NCI-H460 (cell line): ENCODE data around the gene SETD2. TPM values are rescaled to one million over a fixed set of nuclear protein-coding genes. Genes with fewer than 3 reads are reported as not detected.
"Not testable (repeated sequence)": the region's sequence is repeated elsewhere in the genome, so short reads cannot be mapped to it uniquely, and the experiment has no call there.

Source experiments
- DNase-seq: peaks from one replicate; pipeline ENCODE4 v3.0.0-alpha.2; 2016; ENCODE audit warnings: low read depth; ENCODE audit errors: extremely low read depth
- total RNA-seq: library from RNA; depleted of rRNA; stranded (reverse); fragments of >200 nt; shearing (Covaris generic); gene quantifications from 2 replicates; pipeline ENCODE4 v1.2.3, GENCODE V29; 2014

SETD2 gene
- total RNA-seq, 1 experiment from 2014 or later: 17.6 TPM

DNA sequence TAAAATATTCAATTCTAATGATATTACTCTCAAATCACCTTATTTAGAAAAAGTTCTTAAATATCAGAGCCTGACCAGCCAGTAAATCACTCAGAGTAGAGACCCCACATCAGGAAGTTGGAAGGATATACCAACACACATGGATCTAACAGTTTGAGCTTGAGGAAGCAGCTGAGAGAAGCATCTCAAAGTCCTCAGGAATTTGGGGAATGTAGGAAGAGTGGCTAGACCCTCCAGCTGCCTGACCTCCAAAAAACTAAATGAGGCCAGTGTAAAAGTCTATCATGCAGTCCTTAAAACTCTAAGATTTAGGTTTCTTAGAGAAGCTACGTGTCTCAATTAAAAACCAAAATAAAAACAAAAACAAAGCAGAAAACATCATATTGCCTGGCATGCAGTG is 55.4 kb downstream of the SETD2 start:
- no peak for DNase-seq

DNA sequence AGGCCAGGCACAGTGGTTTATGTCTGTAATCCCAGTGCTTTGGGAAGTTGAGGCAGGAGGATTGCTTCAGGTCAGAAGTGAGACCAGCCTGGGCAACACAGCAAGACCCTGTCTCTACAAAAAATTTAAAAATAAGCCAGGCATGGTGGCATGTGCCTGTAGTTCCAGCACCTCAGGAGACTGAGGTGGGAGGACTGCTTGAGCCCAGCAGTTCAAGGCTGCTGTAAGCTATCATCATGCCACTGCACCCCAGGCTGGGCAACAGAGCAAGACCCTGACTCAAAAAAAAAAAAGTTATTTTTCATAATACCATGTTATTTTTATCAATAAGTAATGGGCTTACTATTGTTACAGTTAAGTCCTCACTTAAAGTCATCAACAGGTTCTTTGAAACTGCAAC is 59.7 kb downstream of the SETD2 start:
- no peak for DNase-seq

DNA sequence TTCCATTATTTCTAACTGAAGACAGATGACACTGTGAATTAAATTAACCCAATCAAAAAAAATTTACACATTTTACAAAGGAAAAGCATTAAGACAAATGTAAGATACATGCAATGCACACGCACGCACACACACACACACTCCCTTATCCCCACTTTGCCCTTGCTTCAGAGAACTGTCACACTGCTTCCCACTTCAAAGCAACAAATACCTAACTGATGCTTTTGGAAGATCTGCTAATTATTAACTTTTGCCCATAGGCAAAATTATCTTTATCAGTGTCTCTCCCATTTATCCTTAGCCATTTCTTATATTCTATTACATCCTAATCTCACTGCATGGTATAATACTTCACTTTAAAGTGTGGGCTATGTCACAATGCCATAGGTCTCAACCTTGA is 60.3 kb downstream of the SETD2 start:
- no peak for DNase-seq

DNA sequence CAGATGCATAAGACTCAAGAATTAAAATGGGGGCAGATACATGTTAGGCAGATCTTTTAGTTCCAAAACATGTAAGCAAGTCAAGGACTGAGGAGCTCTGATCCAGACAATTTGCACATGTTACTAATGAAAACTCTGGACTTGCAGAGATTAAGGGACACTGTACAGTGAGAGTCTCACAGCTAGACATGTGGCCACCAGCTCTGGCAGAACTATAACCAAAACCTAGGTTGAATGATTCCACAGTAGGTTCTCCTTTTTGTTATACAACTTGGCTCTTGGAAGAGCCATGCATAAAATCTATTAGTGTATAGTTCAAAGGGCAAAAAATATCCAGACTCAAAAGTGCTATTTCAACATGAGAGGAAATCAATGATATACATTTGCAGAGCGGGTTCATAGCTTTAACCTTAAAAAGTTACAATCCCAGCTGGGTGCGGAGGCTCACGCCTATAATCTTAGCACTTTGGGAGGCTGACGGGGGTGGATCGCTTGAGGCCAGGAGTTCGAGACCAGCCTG is 61.8 kb downstream of the SETD2 start:
- no peak for DNase-seq

DNA sequence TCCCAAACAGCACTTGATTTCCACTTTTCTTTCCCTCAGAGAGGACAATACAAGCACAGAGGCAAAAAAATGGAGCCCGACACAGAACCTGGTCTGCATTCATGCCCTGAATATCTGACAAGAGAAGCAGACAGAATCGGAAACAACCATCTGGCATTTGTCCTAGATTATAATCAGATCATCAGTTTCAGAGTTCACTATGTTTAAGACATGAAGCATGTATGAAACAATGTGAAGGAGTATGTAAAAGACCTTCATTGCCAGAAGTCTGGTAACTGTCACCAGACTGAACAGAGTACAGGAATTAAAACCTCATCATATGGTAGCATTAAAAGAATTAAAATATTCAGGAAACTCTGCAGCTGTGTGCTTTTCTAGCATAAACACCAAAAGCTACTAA is 65.0 kb downstream of the SETD2 start:
- no peak for DNase-seq

DNA sequence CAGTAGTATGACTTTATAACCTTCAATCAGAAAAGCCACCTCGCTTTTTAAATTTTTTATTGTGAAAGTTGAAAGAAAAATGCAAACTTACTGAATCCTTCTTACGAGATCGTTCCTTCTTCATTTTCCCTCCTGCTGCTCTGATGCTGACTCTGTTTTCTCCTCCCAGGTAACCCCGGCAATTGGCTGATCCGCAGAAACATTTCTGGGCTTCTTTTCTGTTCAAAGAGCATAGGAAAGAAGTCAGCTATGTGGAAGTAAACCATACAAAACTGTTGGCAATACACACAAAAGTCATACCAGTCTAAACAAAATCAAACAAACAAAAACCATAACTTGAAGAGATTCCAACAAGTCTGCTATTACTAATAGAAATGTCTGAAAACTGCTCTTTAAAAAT is 66.0 kb downstream of the SETD2 start:
- no peak for DNase-seq

DNA sequence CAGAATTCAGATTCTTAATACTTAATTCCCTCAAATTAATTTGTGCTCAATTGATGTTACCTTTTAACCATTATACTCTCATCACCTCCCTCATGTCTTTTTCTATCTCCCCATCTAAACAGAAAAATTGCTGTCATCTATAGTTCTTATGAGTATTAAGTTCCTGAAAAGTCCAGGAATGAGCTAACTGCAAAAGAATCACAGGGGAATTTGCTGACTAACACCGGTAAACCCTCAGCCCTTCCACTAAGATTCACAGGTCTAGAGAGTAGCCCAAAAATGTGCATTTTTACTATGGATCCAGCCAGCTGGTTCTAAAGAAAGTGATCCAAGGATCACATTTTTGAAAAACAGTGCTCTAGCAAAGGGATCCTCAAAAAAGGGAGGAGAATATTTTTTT is 67.0 kb downstream of the SETD2 start:
- DNase-seq: no peak

DNA sequence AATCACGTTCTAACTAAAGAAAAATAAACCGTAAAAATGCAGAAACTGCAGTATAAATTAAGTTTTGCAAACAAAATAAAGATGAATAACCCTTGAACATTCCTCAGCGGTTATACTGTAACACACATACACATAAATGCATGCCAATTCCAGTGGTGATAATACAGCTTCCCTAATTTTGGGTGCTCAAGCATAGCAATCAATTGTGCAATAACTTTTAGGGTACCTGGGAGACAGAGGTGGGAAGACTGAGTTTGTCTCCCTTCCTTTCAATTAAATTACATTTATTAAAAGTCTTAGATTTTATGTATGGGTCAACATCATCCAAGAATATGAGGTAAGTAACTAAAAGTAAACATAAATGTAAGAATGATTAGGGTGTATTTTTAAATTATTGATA is 71.8 kb downstream of the SETD2 start:
- no peak for DNase-seq

DNA sequence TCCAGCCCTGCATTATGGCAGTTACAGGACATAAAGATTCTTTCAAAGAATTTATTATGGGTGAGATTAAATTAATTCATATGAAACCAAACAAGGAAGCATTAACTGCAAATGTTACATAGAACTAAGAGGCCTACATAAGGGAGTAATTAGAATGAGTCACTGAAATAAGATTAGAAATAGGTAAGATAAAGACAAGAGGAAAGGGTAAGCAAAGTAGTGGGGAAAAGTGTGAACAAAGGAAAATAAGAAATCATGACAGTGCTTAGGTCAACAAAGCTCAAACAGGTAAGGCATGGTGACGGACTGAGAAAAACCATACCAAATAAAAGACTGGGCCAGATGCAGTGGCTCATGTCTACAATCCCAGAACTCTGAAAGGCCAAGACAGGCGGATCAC is 74.3 kb downstream of the SETD2 start:
- no peak for DNase-seq

DNA sequence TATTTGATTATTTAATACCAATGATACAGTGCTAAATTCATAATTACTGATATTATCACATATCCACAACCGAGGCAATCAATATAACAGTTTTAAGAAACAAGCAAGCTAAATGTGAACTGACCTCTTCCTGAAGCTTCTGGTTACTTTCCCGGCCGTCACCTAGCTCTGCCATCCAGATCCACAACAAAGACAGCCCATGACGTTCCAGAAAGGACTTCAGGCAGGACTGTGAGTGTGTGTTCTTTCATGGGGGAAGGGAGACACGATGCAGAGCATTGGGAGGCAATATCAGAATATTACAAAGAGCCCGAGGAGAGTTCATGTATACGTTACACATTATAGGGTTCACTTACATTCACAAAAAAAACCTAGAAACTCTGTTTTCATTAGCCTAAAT is 77.8 kb downstream of the SETD2 start:
- no peak for DNase-seq

DNA sequence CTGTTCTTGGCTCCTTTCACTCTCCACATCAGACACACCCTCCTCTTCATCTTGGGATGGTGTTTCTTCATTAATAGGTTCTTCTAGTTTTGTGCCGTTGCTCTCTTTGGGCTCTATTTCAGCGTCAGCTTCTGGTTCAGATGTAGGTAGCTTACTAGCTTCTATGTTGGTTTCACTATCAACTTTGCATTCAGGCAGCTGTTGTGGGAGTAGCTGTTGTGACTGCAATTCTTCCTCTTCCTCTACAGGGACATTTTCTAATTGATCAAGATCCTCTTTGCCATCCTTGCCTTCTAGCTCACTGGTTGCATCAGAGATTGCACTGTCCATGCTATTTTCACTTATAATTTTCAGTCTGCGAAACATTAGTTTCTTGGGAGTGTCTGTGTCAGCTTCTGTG is 80.1 kb downstream of the SETD2 start:
- DNase-seq: no peak

DNA sequence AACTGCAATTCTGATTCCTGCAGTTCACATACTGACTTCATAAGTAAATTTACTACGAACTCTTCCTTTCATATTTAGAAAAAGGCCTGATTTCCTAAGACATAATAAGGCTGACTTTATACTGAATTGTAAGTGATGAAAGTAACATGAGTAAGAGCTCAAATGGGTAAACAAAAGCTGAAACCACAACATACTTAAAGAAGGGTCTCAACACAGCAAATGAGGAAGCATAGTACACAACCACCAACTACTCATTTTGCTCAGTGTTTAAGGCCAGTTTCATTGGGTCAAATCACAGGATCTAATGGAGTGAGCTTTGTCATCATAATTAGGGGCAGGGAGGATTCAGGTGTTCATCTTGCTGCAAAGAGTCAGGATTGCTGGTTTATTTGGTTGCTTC is 81.4 kb downstream of the SETD2 start:
- DNase-seq: no peak

DNA sequence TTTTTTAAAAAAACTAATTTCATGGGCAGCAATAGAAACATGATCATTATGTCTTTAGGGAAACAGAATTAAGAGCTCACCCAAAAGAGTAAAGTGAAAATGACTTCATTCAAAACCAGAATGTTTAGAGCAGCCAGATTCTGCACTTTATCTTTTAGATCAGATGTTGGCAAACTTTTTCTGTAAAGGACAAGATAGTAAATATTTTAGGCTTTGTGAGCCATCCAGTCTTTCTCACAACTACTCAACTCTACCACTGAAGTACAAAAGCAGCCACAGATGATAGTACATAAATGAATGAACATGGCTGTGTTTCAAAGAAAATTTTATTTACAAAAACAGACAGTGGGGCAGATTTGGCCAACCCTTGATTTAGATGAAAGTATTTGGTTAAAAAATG is 84.5 kb downstream of the SETD2 start:
- no peak for DNase-seq

DNA sequence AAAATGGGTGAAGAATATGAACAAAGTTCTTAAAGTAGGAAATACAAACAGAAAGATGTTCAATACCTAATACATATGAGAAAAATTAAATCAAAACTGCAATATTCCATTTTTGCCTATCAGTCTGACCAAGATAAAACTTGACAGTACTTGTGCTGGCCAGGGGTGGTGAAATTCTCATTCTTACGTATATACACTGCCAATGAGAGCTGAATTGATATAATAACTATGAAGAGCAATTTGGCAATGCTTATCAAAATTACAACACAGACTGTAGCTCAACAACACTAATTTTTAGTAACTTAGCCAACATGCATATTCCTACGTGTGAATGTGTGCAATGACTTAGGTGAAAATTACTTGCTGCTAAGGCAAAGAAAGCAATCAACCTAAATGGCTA is 90.2 kb downstream of the SETD2 start:
- no peak for DNase-seq

DNA sequence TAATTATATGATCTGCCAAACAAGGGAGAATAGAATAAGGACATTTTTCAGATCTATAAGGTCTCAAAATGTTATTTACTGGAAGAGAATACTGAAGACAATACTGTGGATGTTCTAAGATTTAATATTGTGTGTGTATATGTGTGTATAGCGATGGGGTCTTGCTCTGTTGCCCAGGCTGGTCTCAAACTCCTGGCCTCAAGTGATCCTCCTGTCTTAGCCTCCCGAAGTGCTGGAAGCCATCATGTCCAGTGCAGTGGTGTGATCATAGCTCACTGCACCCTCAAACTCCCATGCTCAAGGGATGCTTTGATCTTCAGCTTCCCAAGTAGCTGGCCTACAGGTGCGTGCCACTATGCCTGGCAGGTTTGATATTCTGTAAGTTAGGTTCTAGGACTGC is 93.1 kb downstream of the SETD2 start:
- DNase-seq: no peak

DNA sequence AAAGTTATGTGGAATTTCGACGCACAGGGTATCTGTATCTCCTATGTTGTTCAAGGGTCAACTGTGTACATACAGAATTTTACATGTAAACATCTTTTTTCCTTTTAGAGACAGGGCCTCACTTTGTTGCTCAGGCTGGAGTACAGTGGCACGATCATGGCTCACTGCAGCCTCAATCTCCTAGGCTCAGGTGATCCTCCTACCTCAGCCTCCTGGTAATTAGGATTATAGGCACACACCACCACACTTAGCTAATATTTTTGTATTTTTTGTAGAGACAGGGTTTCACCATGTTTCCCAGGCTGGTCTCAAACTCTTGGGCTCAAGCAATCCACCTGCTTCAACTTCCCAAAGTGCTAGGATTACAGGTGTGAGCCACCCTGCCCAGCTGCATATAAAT is 97.7 kb downstream of the SETD2 start:
- not testable (repeated sequence) for DNase-seq

DNA sequence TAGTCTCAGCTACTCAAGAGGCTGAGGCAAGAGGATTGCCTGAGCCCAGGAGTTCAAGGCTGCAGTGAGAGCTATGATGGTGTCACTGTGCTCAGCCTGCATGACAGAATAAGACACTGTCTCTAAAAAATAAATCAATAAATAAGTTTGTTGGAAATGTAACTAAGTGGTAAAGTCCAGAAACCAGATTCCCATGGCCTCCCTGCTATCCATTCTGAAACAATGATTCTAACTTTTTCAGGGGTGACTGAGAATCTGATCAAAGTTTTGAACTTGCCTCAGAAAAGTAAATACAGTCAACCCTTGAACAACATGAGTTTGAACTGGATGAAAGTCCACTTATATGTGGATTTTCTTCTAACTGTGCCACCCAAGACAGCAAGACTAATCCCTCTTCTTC is 98.2 kb downstream of the SETD2 start:
- no peak for DNase-seq

DNA sequence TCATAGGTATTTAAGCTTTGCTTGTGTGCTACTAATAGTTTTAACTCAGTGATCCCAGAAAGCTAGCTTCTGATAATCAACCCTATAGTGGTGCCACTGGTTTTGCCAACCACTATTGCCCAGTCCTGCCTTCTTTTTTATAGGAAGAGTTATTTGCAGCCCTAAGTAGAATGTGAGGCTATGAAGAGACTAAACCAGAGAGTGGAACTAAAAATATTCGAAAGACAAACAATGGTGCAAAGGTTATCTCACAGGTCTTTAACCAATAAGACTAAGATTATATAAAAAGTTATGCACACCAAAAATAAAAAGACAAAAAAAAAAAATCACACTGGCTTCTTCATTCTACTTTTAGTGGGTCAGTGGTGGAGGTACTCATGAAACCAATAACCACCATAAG is 98.9 kb downstream of the SETD2 start:
- no peak for DNase-seq

DNA sequence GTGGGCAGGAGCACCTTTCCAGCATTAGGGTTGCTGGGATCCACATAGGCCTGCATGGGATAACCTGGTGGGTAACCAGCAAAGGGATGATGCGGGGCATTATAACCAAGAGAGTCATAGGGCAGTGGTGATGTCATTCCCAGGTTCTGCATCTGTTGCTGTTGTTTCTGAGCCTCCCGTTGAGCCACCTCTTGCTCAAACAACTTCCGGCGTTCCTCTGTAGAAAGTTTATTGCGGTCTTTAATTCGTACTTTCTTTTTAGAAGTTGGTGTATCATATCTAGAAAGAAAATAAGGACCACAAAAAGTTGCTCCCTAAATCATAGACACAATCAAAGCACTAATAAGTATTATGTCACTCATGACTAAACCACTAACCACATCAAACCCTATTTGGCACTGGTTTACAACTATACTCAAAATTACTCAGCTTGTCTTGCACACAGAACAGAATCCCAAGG is 106.7 kb downstream of the SETD2 start:
- DNase-seq: no peak

DNA sequence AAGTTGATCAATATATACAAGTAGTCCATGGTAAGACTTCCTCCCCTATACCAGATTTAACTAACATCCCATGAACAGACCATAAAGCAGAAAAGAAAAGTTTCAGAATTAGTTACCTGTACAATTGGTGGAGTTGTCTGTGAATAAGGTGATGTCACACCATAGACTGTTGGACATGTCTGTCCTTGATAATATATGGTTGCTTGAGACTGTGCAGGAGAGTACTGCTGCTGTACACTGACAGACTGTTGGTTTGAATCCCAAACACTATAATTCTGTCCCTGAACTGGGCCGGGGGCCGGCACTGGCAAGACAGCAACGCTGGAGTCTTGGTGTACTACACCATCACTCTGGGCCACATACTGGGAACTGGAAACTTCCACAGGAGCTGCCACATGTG is 107.2 kb downstream of the SETD2 start:
- DNase-seq: no peak

DNA sequence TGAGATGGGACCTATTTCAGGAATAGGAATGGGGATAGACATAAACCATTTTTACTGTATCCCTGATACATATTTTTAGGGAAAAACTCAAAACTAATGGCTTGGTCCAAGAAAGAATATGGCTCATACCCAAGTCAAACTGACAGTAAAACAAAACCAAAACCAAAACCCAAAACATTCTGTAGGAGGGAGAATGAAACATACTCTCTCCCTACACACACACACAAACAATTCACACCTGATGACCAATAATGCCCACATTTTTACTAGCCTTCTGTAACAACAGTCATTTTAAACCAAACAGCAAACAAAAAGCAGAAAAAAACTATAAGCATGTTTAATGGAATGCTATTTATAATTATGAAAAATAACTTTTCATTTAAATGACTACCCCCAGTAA is 109.5 kb downstream of the SETD2 start:
- DNase-seq: no peak

DNA sequence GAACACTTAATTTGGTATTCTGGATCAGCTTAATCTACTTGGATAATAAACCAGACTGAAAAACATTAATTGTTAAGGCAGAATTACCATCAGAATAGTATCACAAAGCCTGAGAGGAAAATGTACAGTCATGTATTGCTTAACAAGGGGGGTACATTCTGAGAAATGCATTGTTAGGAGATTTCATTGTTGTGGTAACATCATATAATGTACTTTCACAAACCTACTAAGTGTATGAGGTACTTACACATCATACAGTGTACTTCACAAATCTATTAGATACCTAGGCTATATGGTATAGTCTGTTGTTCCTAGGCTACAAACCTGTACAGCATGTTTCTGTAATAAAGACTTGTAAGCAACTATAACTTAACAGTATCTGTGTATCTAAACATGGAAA is 116.2 kb downstream of the SETD2 start:
- DNase-seq: no peak

DNA sequence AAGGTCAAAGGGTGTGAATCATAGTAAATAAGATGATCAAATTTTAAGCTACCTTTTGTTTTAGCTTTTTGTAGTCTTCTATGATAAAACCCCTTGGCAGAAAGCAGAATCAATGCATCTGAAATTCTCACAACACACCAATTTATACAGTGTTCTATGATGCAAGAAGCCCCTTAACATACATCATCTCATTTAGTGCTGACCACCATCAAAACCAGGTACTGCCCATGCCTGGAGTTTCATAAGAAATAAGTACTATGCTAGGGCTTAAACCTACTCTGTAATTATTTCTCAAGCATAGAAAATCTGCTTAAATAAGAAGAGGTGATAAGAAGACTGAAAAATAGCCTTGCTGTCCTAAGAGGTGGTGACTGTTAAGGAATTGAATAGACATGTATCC is 116.8 kb downstream of the SETD2 start:
- peak; percentile 2 for DNase-seq
